MM.1S (cell line): ENCODE data around the gene BLTP3B.

Experiments
- EZH2 ChIP-seq: fragments of 300-600 bp; sonication (generic); optimal IDR thresholded peaks from 2 replicates; pipeline ENCODE3; 2017; ENCODE audit warnings: low read depth, mild to moderate bottlenecking, antibody characterized with exemption, low read length, mixed read lengths
- TF ChIP-seq, protein P1 (sequence below): fragments of 300-600 bp; sonication (generic); IDR thresholded peaks from 2 replicates; pipeline ENCODE4 v1.5.1; 2016; ENCODE audit warnings: antibody characterized with exemption, low read length, mixed read lengths

DNA sequence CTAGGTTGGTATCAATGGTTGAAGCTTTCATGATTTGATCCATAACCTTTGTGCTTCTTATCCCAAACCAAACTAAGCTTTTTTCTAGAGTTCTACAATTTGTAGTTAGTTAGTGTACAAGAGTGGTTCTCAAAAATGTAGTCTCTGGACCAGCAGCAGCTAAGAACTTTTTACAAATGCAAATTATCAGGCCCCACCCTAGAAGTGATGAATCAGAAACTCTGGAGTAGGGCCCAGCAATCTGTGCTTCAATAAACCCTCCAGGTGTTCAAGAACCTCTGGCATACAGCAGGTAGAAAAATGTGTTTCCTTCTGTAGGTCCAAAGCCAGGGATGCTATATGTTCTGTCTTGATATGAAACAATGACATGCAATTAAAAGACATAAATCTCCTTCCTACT lies 31.8 kb upstream of the BLTP3B start:
- TF ChIP-seq, protein P1, sequence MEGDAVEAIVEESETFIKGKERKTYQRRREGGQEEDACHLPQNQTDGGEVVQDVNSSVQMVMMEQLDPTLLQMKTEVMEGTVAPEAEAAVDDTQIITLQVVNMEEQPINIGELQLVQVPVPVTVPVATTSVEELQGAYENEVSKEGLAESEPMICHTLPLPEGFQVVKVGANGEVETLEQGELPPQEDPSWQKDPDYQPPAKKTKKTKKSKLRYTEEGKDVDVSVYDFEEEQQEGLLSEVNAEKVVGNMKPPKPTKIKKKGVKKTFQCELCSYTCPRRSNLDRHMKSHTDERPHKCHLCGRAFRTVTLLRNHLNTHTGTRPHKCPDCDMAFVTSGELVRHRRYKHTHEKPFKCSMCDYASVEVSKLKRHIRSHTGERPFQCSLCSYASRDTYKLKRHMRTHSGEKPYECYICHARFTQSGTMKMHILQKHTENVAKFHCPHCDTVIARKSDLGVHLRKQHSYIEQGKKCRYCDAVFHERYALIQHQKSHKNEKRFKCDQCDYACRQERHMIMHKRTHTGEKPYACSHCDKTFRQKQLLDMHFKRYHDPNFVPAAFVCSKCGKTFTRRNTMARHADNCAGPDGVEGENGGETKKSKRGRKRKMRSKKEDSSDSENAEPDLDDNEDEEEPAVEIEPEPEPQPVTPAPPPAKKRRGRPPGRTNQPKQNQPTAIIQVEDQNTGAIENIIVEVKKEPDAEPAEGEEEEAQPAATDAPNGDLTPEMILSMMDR: no peak
- TF ChIP-seq EZH2: no peak
